Astrocyte (in vitro differentiated cells and primary cell): Measurements from ENCODE around the gene PLXNB3.

Experiments
- EZH2 ChIP-seq: IDR thresholded peaks from 2 replicates; pipeline ENCODE4 v1.6.1; 2012; ENCODE audit warnings: mild to moderate bottlenecking, low read length, inconsistent platforms; ENCODE audit not compliant: insufficient read depth
- TF ChIP-seq, protein P1 (sequence below): IDR thresholded peaks from 2 replicates; pipeline ENCODE4 v1.5.1; 2011; ENCODE audit warnings: low read depth, mild to moderate bottlenecking, inconsistent platforms, low read length, moderate library complexity; ENCODE audit not compliant: insufficient read depth

DNA sequence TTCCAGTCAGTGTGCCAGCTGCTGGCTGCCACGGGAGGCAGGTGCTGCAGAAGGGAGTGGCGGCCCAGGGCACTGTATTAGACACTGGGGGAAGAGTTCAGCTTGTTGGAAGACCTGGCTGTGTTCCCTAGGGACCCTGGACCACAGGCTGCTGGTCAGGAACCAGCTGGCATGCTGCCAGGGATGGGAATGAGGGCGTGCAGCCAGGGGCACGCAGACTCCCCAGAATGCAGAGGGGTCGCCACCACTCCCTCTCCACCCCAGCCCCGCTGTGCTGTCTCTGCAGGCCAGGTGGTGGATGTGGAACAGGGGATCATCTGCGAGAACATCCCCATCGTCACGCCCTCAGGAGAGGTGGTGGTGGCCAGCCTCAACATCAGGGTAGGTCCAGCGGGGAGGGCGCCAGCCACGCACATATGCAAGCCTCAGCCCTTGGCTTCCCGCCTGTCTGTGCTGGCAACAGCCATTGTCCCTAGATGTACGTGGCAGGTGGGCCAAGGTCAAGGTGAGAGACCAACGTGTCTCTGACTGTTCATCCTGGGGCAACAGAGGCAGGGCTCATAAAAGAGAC is 27.1 kb upstream of the PLXNB3 start:
- TF ChIP-seq, protein P1, sequence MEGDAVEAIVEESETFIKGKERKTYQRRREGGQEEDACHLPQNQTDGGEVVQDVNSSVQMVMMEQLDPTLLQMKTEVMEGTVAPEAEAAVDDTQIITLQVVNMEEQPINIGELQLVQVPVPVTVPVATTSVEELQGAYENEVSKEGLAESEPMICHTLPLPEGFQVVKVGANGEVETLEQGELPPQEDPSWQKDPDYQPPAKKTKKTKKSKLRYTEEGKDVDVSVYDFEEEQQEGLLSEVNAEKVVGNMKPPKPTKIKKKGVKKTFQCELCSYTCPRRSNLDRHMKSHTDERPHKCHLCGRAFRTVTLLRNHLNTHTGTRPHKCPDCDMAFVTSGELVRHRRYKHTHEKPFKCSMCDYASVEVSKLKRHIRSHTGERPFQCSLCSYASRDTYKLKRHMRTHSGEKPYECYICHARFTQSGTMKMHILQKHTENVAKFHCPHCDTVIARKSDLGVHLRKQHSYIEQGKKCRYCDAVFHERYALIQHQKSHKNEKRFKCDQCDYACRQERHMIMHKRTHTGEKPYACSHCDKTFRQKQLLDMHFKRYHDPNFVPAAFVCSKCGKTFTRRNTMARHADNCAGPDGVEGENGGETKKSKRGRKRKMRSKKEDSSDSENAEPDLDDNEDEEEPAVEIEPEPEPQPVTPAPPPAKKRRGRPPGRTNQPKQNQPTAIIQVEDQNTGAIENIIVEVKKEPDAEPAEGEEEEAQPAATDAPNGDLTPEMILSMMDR = no peak
- no peak for TF ChIP-seq EZH2
